Thyroid gland (tissue), 4 donors: Measurements from ENCODE around the gene NRIP1.

Experiments
- CTCF ChIP-seq, 6 experiments: fragments of 200-600 bp in 3 of 6; fragments of 450-650 bp in 3 of 6; sonication (generic) in 3 of 6; IDR thresholded peaks; one replicate each; pipeline ENCODE4 v1.5.1; 2016 to 2019; ENCODE audit warnings: antibody characterized with exemption in 6 of 6, mild to moderate bottlenecking in 2 of 6, inconsistent platforms in 1 of 6, moderate library complexity in 1 of 6
- POLR2A ChIP-seq, 2 donors: fragments of 450-650 bp; IDR thresholded peaks; one replicate each; pipeline ENCODE4 v1.6.1; 2017; ENCODE audit warnings: antibody characterized with exemption in 2 of 2, mild to moderate bottlenecking in 2 of 2, moderate library complexity in 1 of 2

GRCh38 chr21:15010645-15011044 is 54.2 kb downstream of the NRIP1 start:
- TF ChIP-seq CTCF (IDR thresholded peaks at IDR 0.05) = no peak
- TF ChIP-seq POLR2A (IDR thresholded peaks at IDR 0.05) = no peak
